PC-9 (cell line): ENCODE data around the gene CBY1. TPM values are rescaled to one million over a fixed set of nuclear protein-coding genes. Genes with fewer than 3 reads are reported as not detected.

Experiments used
- BruUV-seq: library from RNA; stranded (reverse); fragments of 400-500 nt; replicated peaks from 2 replicates; lab custom pipeline; 2021; lab: Mats Ljungman, UMichigan
- CTCF ChIA-PET: fragments of 300-600 bp; sonication (Branson Sonifier 250); formaldehyde crosslinking; loops from one replicate; lab custom pipeline; 2022; ENCODE audit warnings: antibody characterized with exemption; lab: Charles Lee
- POLR2A ChIA-PET: fragments of 300-600 bp; sonication (Branson Sonifier 250); formaldehyde crosslinking; loops from one replicate; lab custom pipeline; 2022; ENCODE audit warnings: antibody characterized with exemption; ENCODE audit not compliant: unreplicated experiment; lab: Charles Lee
- DNase-seq, 2 experiments: peaks; one replicate each; pipeline versions ENCODE4 v3.0.0 to v3.0.0-alpha.2; 2015 to 2022; ENCODE audit warnings: mixed read lengths in 1 of 2
- H2AFZ ChIP-seq: fragments of 200-600 bp; sonication (generic); 2 replicates; pipeline ENCODE4 v1.8.1; 2017; ENCODE audit warnings: antibody characterized with exemption
- H3F3A ChIP-seq: fragments of 200-600 bp; sonication (generic); 2 replicates; pipeline ENCODE4 v1.8.1; 2017; ENCODE audit warnings: antibody characterized with exemption, mild to moderate bottlenecking, low read depth; ENCODE audit not compliant: insufficient read depth
- H3K27ac ChIP-seq: fragments of 200-600 bp; sonication (generic); 2 replicates; pipeline ENCODE4 v1.6.1; 2016; ENCODE audit warnings: mixed run types
- H3K27me3 ChIP-seq: fragments of 200-600 bp; sonication (generic); 2 replicates; pipeline ENCODE4 v1.6.1; 2016; ENCODE audit warnings: low read depth, mixed run types; ENCODE audit not compliant: insufficient read depth
- H3K36me3 ChIP-seq: fragments of 200-600 bp; sonication (generic); 2 replicates; pipeline ENCODE4 v1.6.1; 2016; ENCODE audit warnings: low read depth, mixed run types
- H3K4me1 ChIP-seq: fragments of 200-600 bp; sonication (generic); replicated peaks from 2 replicates; pipeline ENCODE4 v1.6.1; 2016; ENCODE audit warnings: mixed run types; ENCODE audit not compliant: insufficient read depth
- H3K4me2 ChIP-seq: fragments of 200-600 bp; sonication (generic); 2 replicates; pipeline ENCODE4 v1.6.1; 2017; ENCODE audit warnings: mixed run types
- H3K4me3 ChIP-seq: fragments of 200-600 bp; sonication (generic); 2 replicates; pipeline ENCODE4 v1.6.1; 2016; ENCODE audit warnings: mixed run types
- H3K79me2 ChIP-seq: fragments of 200-600 bp; sonication (generic); 2 replicates; pipeline ENCODE4 v1.6.1; 2017; ENCODE audit warnings: low read depth, mixed run types
- H3K9me2 ChIP-seq: fragments of 200-600 bp; sonication (generic); 2 replicates; pipeline ENCODE4 v1.8.1; 2017; ENCODE audit warnings: mild to moderate bottlenecking; ENCODE audit not compliant: insufficient read depth
- H3K9me3 ChIP-seq: fragments of 200-600 bp; sonication (generic); 2 replicates; pipeline ENCODE4 v1.8.1; 2016; ENCODE audit warnings: low read depth; ENCODE audit not compliant: insufficient read depth
- H4K20me1 ChIP-seq: fragments of 200-600 bp; sonication (generic); 2 replicates; pipeline ENCODE4 v1.8.1; 2017; ENCODE audit not compliant: insufficient read depth
- CTCF ChIP-seq: fragments of 200-600 bp; sonication (generic); conservative IDR thresholded peaks from 2 replicates; pipeline ENCODE4 v1.6.1; 2017; ENCODE audit warnings: mixed run types, antibody characterized with exemption, mild to moderate bottlenecking, moderate library complexity
- EZH2 ChIP-seq: fragments of 200-600 bp; sonication (generic); IDR thresholded peaks from 2 replicates; pipeline ENCODE4 v1.8.0; 2017; ENCODE audit warnings: antibody characterized with exemption, low read depth
- intact Hi-C: fragments of 100-400 bp; cut with micrococcal nuclease; formaldehyde crosslinking; loops from one replicate; pipeline ENCODE4 v1.10.0; 2022; ENCODE audit not compliant: unreplicated experiment
- total RNA-seq: library from RNA; stranded (reverse); gene quantifications from 2 replicates; pipeline ENCODE4 v1.2.3, GENCODE V29; 2021

The CBY1 gene
- total RNA-seq, 1 experiment from 2014 or later: 58.9 TPM

GRCh38 chr22:38652859-38653258, 3.6 kb upstream of the CBY1 start:
- Histone ChIP-seq H3K27ac (no peak overlapping the region), H2AFZ (no peak overlapping the region), H3F3A (peaks cover 27% of the 10 kb centered on the region; the same call in 1 of the 2 replicates), H3K4me2 (no peak overlapping the region), H3K27me3 (no peaks in the 10 kb centered on the region), H3K79me2 (peaks cover 21% of the 10 kb centered on the region), H3K4me1 (peaks cover 12% of the 10 kb centered on the region; the same call in 1 of the 2 replicates), H3K4me3 (no peak overlapping the region), H3K9me2 (no peaks in the 10 kb centered on the region), H4K20me1 (no peaks in the 10 kb centered on the region), H3K36me3 (no peaks in the 10 kb centered on the region), H3K9me3 (no peaks in the 10 kb centered on the region)
- intact Hi-C loops: loop anchor here (10.0 kb wide), 1 partner anchor 148 kb away; the partner anchor contains the start of gene DDX17
- no TSS peak for BruUV-seq
- TF ChIP-seq CTCF (no peak), EZH2 (no peak)
- ChIA-PET POLR2A (interaction anchor here (0.7 kb wide), 2 partner anchors 765 to 877 kb away, joined by 8 to 12 read pairs; no protein-coding TSS in a partner anchor), CTCF (interaction anchor here (0.6 kb wide), 1 partner anchor 12 kb away, joined by 7 read pairs; no protein-coding TSS in a partner anchor)
- DNase-seq: no peak

- intact Hi-C loops: loop anchor here (10.0 kb wide), 1 partner anchor 149 kb away; the partner anchor contains the start of gene DDX17
- Histone ChIP-seq H3K4me2 (no peak overlapping the region), H4K20me1 (no peaks in the 10 kb centered on the region), H3F3A (peaks cover 27% of the 10 kb centered on the region; the same call in 1 of the 2 replicates), H3K79me2 (peaks cover 24% of the 10 kb centered on the region), H3K9me3 (no peaks in the 10 kb centered on the region), H3K9me2 (no peaks in the 10 kb centered on the region), H3K27ac (no peak overlapping the region), H3K36me3 (no peaks in the 10 kb centered on the region), H3K27me3 (no peaks in the 10 kb centered on the region), H2AFZ (no peak overlapping the region), H3K4me1 (peaks cover 13% of the 10 kb centered on the region; the same call in 1 of the 2 replicates), H3K4me3 (no peak overlapping the region)
- TF ChIP-seq EZH2 (no peak), CTCF (no peak)
- POLR2A ChIA-PET: no interaction called here
- no peak for DNase-seq
- no TSS peak for BruUV-seq
- CTCF ChIA-PET: no interaction called here
Measured at GRCh38 chr22:38653741-38654140, 2.7 kb upstream of the CBY1 start.

GRCh38 chr22:38655519-38656255, 751 bp upstream of the CBY1 start:
- Histone ChIP-seq H3F3A (peaks cover 24% of the 10 kb centered on the region; the same call in 1 of the 2 replicates), H3K79me2 (peaks cover 24% of the 10 kb centered on the region), H4K20me1 (no peaks in the 10 kb centered on the region), H3K4me1 (peaks cover 13% of the 10 kb centered on the region; the same call in 1 of the 2 replicates), H3K27ac (no peak overlapping the region; the same call in 1 of the 2 replicates), H3K9me2 (no peaks in the 10 kb centered on the region), H2AFZ (peak overlapping the region; percentile 97), H3K36me3 (no peaks in the 10 kb centered on the region), H3K4me2 (peak overlapping the region; percentile 84), H3K9me3 (no peaks in the 10 kb centered on the region), H3K4me3 (peak overlapping the region; percentile 80), H3K27me3 (no peaks in the 10 kb centered on the region)
- BruUV-seq: TSS peak; percentile 70
- POLR2A ChIA-PET: no interaction called here
- CTCF ChIA-PET: no interaction called here
- intact Hi-C loops: loop anchor here (10.0 kb wide), 1 partner anchor 151 kb away; the partner anchor contains the start of gene DDX17
- DNase-seq: no peak
- TF ChIP-seq CTCF (no peak), EZH2 (no peak)
